ENCODE data around the gene INTS14.
"Not testable (repeated sequence)": the region's sequence is repeated elsewhere in the genome, so short reads cannot be mapped to it uniquely, and the experiment has no call there.

The INTS14 gene

DNA sequence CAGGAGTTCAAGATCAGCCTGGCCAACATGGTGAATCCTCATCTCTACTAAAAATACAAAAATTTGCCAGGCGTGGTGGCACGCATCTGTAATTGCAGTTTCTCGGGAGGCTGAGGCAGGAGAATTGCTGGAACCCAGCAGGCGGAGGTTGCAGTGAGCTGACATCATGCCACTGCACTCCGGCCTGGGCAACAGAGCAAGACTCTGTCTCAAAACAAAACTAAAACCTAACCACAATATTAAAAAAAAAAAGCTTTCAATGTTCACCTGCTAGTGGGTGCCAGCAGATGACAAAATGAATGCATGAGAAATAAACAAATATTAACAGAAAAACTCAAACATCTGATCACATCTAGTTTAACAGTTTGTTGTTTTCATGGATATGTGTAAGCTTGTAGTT, 19.8 kb upstream of the INTS14 start:
- no peak for DNase-seq

GRCh38 chr15:65629548-65629947, 18.6 kb upstream of the INTS14 start:
- no peak for DNase-seq

DNA sequence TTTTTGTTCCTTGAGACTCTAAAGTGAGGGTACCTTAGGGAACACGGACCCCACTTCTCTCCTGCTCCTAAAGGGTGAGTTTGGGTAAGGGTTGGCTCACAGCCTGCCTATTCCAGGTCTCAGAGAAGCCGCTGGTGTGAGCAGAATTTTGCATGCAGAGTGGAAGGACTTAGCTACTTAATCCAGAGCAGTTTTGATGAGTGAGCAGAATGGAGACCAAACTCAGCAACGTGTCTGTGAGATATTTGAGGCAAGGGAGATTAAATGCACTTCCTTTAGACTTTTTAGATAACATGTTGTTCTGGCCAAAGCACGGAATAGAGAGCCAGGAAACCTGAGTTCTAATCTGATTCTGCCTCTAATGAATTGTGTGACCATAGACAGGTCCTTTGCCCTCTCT, 15.9 kb upstream of the INTS14 start:
- DNase-seq, result no peak

DNA sequence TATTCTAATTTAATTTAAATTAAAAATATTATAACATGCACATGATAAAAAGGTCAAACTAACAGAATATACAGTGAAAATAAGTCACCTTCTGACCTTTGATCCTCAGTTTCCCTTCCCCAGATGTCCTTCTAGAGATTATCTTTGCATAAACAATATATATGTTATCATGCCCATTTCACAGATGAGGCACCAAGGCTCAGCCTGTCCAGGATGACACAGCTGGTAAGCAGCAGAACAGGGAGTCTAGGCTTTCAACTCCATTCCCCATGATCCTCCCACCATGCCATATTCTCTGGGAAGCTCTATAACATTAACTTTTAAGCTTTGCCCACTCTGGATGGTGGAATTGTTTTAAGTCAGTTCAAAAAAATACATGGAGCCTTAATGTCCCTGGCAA, 12.2 kb upstream of the INTS14 start:
- no peak for DNase-seq

DNA sequence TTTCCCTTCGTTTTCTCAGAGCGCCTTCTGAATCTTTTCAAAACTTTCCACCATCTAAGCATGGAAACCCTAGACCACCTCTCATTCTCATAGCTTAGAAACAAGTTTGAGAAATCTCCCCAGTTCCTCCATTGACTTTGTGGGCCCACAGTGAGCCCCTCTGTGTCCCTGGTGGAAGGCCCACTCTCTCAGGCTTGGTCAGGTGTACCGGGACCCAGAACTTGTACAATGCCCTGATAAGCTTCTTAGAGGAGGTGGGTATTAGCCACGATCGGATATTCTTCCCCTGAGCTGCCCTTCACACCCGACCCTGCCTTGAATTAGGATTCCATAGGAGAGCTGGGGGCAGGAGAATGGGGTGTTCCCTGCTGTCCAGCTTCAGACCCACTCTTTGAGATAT, 10.7 kb upstream of the INTS14 start, which contains the start of gene SLC24A1:
Gene SLC24A1, plus strand, starts transcription at position 301 of the 400 bp plus-strand sequence. CDS start 2,143 bp downstream, outside the sequence.
- DNase-seq, result no peak

- no peak for DNase-seq
These were observed 9.9 kb upstream of the INTS14 start for GRCh38 chr15:65620833-65621232.

- DNase-seq, result no peak
These were observed 8.8 kb upstream of the INTS14 start for GRCh38 chr15:65619626-65620290.

- DNase-seq, result no peak
These were observed 7.7 kb upstream of the INTS14 start for GRCh38 chr15:65618560-65619109.

- DNase-seq, result not testable (repeated sequence)
These were observed 5.0 kb upstream of the INTS14 start for GRCh38 chr15:65615887-65616286.

DNA sequence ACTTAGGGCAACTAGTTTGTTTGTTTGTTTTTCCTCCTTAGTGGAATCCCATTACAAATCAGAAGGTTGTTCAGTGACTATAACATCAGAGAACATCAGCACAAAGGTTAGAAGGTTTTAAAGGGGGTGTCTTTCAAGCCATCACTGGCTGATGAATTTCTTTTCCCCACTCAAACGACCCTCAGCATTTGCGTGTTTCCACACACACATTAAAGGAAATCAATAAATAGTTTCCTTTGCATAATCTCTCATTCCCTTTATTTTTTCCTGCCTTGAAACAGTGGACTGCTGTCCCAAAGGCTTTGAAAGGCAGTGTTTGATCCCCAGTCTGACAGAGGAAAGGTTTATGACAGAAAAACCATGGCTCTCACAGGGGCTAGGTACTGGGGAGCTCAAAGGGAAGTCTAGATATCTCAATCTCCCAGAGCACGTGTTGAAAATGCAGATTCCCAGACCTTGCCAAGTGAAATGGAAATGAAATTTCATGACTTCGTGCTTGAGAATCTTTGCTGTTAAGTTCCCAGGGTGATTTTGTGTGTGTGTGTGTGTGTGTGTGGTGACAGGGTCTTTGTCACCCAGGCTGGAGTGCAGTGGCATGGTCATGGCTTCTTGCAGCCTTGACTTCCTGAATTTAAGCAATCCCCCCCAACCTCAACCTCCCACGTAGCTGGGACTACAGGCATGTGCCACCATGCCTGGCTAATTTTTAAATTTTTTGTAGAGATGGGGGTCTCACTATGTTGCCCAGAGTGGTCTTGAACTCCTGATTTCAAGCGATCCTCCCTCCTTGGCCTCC, 2.2 kb upstream of the INTS14 start:
- no peak for DNase-seq

- no peak for DNase-seq
These were observed 1.6 kb upstream of the INTS14 start for GRCh38 chr15:65612616-65612946.

DNA sequence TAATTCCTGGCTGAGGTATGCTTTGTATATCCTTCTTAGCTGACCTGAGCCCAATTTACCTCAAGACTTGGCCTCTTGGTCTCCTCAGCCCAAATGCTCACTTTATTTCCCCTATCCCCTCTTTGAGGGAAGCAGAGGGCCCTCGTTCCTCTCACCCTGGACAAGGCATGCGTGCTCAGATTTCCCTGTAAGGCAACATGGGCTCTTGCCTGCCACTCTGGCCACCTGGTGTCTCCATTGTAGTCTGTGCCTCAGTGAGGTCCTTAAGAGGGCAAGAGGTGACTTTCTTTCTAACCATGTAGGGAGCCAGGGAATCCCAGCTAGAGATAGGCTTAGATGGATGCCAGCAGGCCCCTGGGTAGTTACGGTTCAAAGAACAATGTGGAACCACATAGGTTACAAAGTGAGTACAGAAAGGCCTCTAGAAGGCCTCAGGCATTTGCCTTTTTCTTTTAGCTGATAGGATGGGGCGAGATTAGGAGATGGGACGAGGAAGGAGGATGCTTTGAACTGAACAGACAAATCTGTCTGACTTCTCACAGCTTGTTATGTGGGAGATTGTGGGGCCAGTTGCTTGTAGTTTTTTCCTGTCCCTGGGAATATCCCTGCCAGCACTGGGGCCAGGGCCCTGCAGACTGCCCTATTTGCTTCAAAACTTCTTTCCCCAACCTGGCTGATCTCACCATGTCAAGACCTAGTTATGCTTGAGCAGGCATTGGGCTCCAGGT, 1.1 kb upstream of the INTS14 start:
- no peak for DNase-seq

GRCh38 chr15:65603559-65603958, 7.4 kb downstream of the INTS14 start:
- no peak for DNase-seq

DNA sequence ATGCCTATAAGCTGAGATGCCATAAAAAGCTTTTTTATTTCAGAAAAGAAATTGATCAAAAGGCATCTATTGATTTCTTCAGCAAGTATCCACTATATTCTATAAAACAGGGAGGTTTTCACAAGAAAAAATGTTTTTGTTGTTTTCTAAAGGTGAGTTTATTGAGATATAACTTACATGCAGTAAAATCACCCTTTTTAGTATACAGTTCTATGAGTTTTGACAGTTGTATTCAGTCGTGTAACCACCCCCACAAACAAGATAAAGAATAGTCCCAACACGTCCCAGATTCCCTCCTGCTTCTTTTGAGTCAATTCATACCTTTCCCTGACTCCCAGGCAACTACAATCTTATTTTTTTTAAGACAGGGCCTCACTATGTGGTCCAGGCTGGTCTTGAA, 7.8 kb downstream of the INTS14 start:
- no peak for DNase-seq

DNA sequence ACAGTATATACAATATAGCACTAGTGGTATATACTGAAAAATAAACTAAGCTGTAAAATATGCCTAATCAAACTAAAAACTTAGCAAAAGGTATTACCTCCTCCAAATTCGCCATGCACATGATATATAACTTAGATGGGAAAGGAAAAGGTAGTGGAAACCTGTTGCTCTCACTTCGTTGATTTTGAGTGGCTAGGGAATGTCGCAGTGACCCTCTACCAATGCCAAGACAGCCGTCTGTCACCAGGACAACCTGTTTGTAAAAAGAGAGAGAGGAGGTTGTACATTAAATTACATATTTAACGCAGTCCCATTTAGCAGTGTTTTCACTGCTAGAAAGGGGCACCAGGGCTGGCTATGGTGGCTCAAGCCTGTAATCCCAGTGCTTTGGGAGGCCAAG, 11.3 kb downstream of the INTS14 start:
- no peak for DNase-seq

DNA sequence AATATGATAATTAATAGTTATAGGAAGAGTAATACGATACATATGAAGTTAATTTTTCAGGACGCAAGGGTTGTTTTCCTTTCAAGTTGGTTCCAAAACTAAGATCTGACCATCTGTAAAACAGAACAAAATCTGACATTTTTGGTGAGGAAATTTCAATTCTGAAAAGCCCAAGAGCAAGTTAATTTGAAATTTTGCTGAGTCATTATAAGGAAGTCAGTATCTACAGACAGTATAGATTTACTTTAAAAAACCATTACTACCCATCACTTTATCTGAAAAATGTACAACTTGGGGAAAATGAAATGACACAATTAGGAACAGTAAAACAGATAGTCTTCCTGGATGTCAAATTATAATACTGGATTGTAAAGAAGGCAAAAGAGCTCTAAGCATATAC, 12.5 kb downstream of the INTS14 start:
- no peak for DNase-seq

- DNase-seq, result no peak
These were observed 15.0 kb downstream of the INTS14 start for GRCh38 chr15:65595960-65596359.

- no peak for DNase-seq
These were observed 23.8 kb downstream of the INTS14 start for GRCh38 chr15:65587094-65587493.

GRCh38 chr15:65584241-65584640, 26.7 kb downstream of the INTS14 start:
- no peak for DNase-seq

- peak; percentile 20 for DNase-seq
These were observed 27.2 kb downstream of the INTS14 start for GRCh38 chr15:65583701-65584100.

- DNase-seq, result peak; percentile 55
These were observed 30.6 kb downstream of the INTS14 start for GRCh38 chr15:65580287-65580686.

DNA sequence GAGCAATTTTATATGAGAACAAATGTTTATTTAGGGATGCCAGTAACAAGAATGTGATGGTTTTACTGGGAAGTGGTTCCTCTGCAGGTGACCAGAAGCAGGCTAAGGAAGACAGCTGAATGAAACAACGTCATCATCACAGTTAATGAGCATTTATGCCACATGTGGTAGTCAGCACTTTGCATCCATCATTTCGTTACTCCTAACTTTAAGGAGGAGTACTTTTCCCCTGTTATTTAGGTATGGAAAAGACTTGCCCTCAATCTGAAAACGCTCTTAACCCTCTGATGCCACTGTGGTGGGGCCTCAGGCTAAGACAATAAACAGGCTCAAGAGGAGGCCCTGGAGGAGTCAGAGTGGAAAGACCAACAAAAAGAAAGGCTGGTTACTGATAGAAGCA, 31.2 kb downstream of the INTS14 start:
- DNase-seq, result no peak

DNA sequence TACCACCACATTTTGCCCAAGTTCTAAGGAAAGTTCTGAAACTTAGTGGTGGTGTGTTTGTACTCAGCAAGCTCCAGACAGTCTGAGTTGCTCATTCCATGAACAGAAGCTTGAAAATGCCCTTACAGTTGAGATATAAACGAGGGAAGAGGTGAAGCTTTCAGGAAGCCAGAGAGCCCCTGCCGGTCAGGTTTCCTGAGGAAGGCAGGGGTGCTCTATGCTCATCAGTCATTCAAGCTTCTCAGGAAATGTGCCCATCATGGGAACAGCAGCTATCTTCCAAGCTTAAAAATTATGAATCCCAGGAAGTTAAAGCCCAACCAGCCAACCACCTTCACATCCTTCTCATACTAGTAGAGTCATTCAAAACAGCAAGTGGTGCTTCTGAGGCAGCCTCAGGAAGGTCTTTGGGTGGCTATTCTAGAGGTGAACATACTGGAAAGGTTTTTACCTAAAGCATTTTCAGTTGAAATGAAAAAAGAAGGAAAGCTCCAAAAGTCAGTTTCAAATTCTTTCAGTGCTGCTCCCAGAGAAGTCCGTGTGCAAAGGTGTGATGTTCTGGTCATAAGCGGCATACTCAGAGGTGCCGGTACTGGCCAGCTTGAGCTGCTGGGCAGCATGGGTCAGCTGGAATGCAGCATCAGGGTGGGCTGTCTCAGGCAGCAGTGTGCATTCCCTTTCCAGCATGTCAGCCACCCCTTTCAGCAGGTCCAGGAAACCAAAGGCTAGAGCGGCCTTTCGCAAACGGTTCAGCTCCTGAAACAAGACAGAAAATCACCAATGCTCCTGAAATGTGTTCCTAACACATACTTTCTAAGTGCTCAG, 31.8 kb downstream of the INTS14 start:
- no peak for DNase-seq

Data from fibroblast of upper back skin (primary cell).